HG03354 (cell line): Measurements from ENCODE around the gene TIMM17B.
"Not testable (repeated sequence)": the region's sequence is repeated elsewhere in the genome, so short reads cannot be mapped to it uniquely, and the experiment has no call there.

Experiments
- ATAC-seq: cut with Tn5 transposase; IDR thresholded peaks from one replicate; pipeline ENCODE4 v1.9.1; 2021; ENCODE audit warnings: mild to moderate bottlenecking; ENCODE audit not compliant: unreplicated experiment, poor library complexity, severe bottlenecking

Gene TIMM17B

DNA sequence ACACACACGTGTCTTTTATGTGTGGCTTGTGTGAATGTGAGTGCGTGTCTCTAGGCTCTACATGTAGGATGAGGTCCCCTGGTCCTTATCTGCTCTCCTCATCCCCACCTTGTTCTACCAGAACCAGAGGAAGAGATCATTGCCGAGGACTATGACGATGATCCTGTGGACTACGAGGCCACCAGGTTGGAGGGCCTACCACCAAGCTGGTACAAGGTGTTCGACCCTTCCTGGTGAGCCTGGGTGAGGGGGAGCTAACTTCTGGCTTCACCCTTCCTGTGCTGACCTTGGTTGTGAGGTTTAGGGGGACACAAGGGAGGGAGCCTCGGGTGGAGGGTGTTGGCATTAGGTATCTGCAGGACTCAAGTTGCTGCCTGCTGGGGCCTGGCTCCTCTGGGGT is 3.5 kb upstream of the TIMM17B start:
- no peak for ATAC-seq

- no peak for ATAC-seq
Observed at GRCh38 chrX:48899078-48899410, 1.5 kb upstream of the TIMM17B start.

- ATAC-seq = peak; percentile 18
Observed at GRCh38 chrX:48897157-48897624, 377 bp downstream of the TIMM17B start.

DNA sequence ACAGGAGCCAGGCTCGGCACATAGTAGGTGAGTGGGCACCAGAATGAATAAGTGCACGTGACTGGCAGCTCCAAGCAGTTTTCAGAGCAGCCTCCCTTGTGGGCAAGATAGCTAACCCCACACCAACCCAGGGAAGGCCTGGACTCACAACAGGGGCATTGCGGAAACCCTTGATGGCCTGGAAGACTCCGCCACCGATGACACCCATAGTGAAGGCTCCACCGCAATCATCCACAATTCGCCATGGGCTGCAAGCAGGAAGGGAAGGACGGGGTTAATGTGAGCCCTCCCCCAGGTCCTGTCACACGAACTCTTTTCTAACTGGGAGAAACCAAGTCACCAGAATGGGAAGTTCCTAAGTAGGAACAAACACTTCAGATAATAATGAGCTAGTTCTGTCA is 957 bp downstream of the TIMM17B start:
- ATAC-seq = no peak

- ATAC-seq = no peak
Observed at GRCh38 chrX:48894891-48895290, 2.7 kb downstream of the TIMM17B start.

- no peak for ATAC-seq
Observed at GRCh38 chrX:48893556-48894348, 3.8 kb downstream of the TIMM17B start.

DNA sequence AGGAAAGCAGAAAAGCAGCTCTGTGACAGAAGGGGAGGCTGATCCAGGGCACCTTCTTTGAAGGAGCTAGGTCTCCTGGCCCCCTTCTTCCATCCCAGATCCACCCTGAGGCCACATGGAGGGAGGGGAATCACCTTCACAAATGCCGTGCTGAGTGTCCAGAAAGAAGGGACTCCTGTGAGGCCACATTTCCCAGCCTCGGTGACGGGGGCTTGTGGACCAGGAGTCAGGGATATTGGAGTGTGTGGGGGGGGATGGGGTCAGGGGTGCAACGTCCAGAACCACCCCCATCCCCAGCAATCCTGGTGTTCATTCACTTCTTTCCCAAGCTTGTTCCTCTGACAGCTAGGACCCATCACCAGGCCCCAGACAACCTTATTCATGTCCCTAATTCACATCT is 4.7 kb downstream of the TIMM17B start:
- no peak for ATAC-seq

DNA sequence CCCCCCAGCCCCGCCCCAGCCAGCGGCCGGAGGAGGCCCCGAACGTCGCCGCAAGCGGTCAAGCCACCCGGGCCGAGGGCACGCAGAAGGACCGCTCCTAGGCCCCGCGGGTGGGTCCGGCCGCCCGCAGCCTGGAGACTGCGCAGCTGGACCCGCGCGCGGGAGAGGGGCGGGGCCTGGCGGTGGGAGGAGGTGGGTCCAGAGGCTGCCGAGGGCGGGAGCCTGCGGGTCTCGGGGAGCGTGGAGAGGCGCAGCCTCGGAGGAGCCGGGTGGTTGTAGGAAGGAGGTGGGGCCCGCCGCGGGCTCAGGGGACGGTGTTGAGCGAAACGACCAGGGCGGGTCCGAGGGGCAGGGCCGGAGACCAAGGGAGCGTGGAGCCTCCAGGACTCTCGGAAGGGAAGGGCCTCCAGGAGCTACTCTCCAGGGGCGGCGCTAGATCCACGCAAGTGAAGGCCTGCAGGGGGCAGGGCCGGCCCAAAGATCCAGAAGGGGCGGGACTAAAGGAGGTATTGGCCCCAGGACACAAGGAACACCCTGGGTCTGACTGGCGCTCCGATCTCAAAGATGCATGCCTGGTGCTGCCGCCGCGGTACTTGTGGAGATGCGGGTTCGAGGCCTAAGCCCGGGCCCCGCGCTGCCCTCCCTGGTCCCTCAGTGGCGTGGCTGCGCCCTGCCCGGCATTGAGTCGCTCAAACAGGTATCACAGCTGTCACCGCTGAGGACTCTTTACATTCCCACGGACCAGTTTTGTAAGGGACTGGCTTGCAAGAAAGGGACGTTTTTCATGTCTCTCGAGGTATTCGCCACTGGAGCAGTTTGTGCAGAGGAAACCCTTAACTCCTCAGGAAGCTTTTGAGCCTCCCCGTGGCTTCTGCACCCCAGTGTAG is 5.9 kb downstream of the TIMM17B start:
- ATAC-seq = peak; percentile 79

DNA sequence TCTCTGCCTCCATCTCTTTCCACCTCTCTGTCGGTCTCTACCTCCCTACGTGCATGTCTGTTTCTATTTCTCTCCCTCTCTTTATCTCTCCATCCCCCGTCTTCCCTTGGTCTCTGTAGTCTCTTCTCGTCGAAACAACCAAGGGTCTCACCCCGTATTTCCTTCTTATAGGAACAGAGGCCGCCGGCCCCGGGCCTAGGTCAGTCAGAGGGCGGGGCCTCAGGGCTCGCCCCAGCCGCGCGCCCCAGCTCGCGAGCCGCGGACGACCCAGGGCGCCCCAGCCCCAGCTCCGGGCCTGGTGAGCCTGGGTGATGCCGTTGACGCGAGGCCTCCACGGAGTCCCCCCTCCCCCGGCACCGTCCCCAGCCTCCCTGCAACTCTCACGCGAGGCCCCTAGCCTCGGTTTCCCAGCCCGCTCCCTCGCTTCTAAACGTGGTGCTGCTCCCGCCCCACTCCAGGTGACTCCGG is 6.6 kb downstream of the TIMM17B start:
- ATAC-seq = peak; percentile 44

DNA sequence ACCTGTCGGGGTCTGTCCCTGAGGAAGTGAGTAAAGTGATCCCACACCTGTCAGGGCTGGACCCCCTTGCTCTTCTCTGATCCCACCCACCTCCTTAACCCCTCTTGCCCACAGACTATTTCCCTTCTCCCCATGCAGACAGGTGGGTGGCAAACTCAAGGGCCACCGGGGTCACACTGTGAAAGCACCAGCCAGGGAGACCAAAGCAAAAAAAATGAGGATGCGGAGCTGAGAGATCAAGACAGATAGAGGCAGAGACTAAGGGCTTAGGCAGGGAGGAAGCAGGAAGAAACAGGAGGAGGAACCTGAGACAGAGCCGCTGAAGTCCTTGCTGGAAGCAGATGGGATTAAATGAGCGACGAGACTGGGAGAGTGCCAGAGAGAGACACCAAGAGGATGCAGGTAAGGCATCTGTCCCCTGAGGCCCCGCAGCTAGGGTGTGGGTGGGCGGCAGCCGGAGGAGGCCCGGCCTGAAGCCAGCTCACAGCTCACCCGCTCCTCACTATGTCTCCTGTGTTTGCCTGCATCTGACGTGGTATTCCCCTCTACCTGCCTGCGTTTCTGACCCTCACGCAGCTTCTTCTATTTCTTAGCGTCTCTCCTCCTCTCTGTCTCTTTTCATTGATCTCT is 7.2 kb downstream of the TIMM17B start:
- no peak for ATAC-seq

- not testable (repeated sequence) for ATAC-seq
Observed at GRCh38 chrX:48886586-48886985, 11.0 kb downstream of the TIMM17B start.

GRCh38 chrX:48883729-48884128 is 13.8 kb downstream of the TIMM17B start:
- no peak for ATAC-seq

DNA sequence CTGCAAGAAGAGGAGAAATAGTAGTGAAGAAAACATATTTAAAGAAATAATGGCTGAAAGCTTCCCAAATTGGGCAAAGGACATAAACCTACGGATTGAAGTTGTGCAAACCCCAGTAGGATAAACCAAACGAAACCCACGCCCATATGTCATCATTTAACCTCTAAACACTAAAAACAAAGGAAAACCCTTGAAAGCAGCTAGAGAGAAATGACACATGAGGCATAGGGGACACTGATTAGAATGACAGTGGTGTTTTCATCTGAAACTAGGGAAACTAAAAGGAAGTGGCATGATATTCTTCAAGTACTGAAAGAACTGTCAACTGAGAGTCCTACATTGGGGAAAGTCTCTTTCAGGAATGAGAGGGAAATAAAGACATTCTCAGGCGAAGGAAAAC is 20.6 kb downstream of the TIMM17B start:
- not testable (repeated sequence) for ATAC-seq

GRCh38 chrX:48872017-48872416 is 25.6 kb downstream of the TIMM17B start:
- ATAC-seq = not testable (repeated sequence)

- no peak for ATAC-seq
Observed at GRCh38 chrX:48864210-48864609, 33.4 kb downstream of the TIMM17B start.

GRCh38 chrX:48854898-48855297 is 42.7 kb downstream of the TIMM17B start:
- no peak for ATAC-seq

- not testable (repeated sequence) for ATAC-seq
Observed at GRCh38 chrX:48854121-48854804, 43.3 kb downstream of the TIMM17B start.

- not testable (repeated sequence) for ATAC-seq
Observed at GRCh38 chrX:48853494-48853893, 44.1 kb downstream of the TIMM17B start.

DNA sequence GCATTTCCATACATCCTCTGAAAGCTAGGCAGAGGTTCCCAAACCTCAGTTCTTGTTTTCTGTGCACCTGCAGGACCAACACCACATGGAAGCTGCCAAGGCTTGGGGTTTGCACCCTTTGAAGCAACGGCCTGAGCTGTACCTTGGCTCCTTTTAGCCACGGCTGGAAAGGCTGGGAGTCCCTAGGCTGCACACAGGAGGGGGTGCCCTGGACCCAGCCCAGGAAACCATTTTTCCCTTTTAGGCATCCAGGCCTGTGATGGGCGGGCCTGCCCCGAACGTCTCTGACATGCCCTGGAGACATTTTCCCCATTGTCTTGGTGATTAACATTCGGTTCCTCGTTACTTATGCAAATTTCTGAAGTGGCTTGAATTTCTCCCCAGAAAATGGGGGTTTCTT is 44.7 kb downstream of the TIMM17B start:
- ATAC-seq = no peak

DNA sequence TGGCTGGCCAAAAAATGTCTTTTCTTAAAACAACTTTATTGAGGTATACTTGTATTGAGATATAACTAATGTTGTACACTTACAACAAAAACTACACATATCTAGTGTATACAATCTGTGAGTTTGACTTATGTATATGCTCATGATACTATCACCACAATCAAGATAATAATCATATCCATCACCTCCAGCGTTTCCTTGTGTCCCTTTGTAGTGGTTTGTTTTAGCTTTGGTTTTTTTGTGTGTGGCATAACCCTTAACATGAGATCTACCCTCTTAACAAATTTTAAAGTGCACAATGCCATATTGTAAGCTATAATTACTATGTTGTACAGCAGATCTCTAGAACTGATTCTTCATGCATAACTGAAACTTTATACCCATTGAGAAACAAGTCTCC is 48.7 kb downstream of the TIMM17B start:
- ATAC-seq = no peak
